Thymus (tissue), 11 donors: Measurements from ENCODE around the gene FGF12. TPM values are rescaled to one million over a fixed set of nuclear protein-coding genes. Genes with fewer than 3 reads are reported as not detected.

Experiments
- DNase-seq, 9 donors: peaks; one replicate each; pipeline ENCODE4 v3.0.0-alpha.2; 2013; ENCODE audit warnings: low spot score in 9 of 9, low read depth in 6 of 9, missing footprints in 1 of 9
- H3K27ac ChIP-seq, 2 donors: one replicate each; pipeline ENCODE4 v1.5.1; 2013; ENCODE audit warnings: control low read depth in 1 of 2, low read depth in 1 of 2, low read length in 1 of 2, mild to moderate bottlenecking in 1 of 2, moderate library complexity in 1 of 2
- H3K27me3 ChIP-seq, 2 donors: one replicate each; pipeline ENCODE4 v1.5.1; 2013; ENCODE audit warnings: low read length in 1 of 2; ENCODE audit not compliant: control insufficient read depth in 2 of 2, insufficient read depth in 1 of 2
- H3K36me3 ChIP-seq, 2 donors: one replicate each; pipeline ENCODE4 v1.5.1; 2013; ENCODE audit warnings: low read length in 1 of 2, mild to moderate bottlenecking in 1 of 2, moderate library complexity in 1 of 2; ENCODE audit not compliant: control insufficient read depth in 2 of 2, insufficient read depth in 2 of 2
- H3K4me1 ChIP-seq, 2 donors: one replicate each; pipeline ENCODE4 v1.5.1; 2013; ENCODE audit warnings: low read length in 2 of 2; ENCODE audit not compliant: control insufficient read depth in 2 of 2, insufficient read depth in 2 of 2
- H3K4me3 ChIP-seq, 2 donors: one replicate each; pipeline ENCODE4 v1.5.1; 2013; ENCODE audit warnings: low read length in 2 of 2, control low read depth in 1 of 2, mild to moderate bottlenecking in 1 of 2
- H3K9me3 ChIP-seq, 2 donors: one replicate each; pipeline ENCODE4 v1.5.1; 2013; ENCODE audit warnings: low read length in 1 of 2, mild to moderate bottlenecking in 1 of 2; ENCODE audit not compliant: control insufficient read depth in 2 of 2, insufficient read depth in 1 of 2
- WGBS: extraction: QIAGEN DNeasy Blood & Tissue Kit; methylation state at CpG from one replicate; pipeline ENCODE4 v1.1.7; 2013; 5-methylcytosine and 5-hydroxymethylcytosine counted together
- polyA plus RNA-seq: library from polyadenylated mRNA; stranded (reverse); fragments of 200-250 nt; gene quantifications from one replicate; pipeline ENCODE4 v1.2.3, GENCODE V29; 2013
- total RNA-seq: library from RNA; stranded (reverse); fragments of 120-200 nt; gene quantifications from one replicate; pipeline ENCODE4 v1.2.4, GENCODE V29; 2013
- donor health status: healthy.

FGF12 gene
- total and polyA plus RNA-seq, 2 donors = 0.19 to 1.1 TPM

- no peak overlapping the region for H3K27ac ChIP-seq
- DNase-seq = no peak
- no peak overlapping the region for H3K4me3 ChIP-seq
- H3K27me3 ChIP-seq = no peaks in the 10 kb centered on the region
- WGBS = 92% methylated on average over 4 of the region's 4 CpGs
- H3K4me1 ChIP-seq = no peaks in the 10 kb centered on the region
- no peaks in the 10 kb centered on the region for H3K9me3 ChIP-seq
- H3K36me3 ChIP-seq = no peaks in the 10 kb centered on the region
Measured at GRCh38 chr3:192181151-192181550, 546.2 kb downstream of the FGF12 start.

- 90% methylated on average over 3 of the region's 3 CpGs for WGBS
- no peak for DNase-seq
Measured at GRCh38 chr3:192177383-192177782, 550.0 kb downstream of the FGF12 start.

GRCh38 chr3:192174283-192174682, 553.1 kb downstream of the FGF12 start:
- DNase-seq = no peak
- no peaks in the 10 kb centered on the region for H3K4me1 ChIP-seq
- no peaks in the 10 kb centered on the region for H3K9me3 ChIP-seq
- no peak overlapping the region for H3K4me3 ChIP-seq
- no peak overlapping the region for H3K27ac ChIP-seq
- no peaks in the 10 kb centered on the region for H3K27me3 ChIP-seq
- no peaks in the 10 kb centered on the region for H3K36me3 ChIP-seq
- WGBS = 94% methylated on average over 4 of the region's 4 CpGs

More at GRCh38 chr3:192177383-192177782, 550.0 kb downstream of the FGF12 start:
- Histone ChIP-seq H3K27ac (no peak overlapping the region), H3K36me3 (no peaks in the 10 kb centered on the region), H3K27me3 (no peaks in the 10 kb centered on the region), H3K4me1 (no peaks in the 10 kb centered on the region), H3K4me3 (no peak overlapping the region), H3K9me3 (no peaks in the 10 kb centered on the region)

GRCh38 chr3:192171213-192171612, 556.1 kb downstream of the FGF12 start:
- DNase-seq = no peak
- no peak overlapping the region for H3K27ac ChIP-seq
- WGBS = 86% methylated on average over 1 of the region's 1 CpG

GRCh38 chr3:192170659-192171058, 556.7 kb downstream of the FGF12 start:
- WGBS = 88% methylated on average over 3 of the region's 3 CpGs
- no peak overlapping the region for H3K27ac ChIP-seq

More at GRCh38 chr3:192171213-192171612, 556.1 kb downstream of the FGF12 start:
- Histone ChIP-seq H3K27me3 (no peaks in the 10 kb centered on the region), H3K9me3 (no peaks in the 10 kb centered on the region), H3K4me3 (no peak overlapping the region), H3K36me3 (no peaks in the 10 kb centered on the region), H3K4me1 (no peaks in the 10 kb centered on the region)

GRCh38 chr3:192170031-192170430, 557.3 kb downstream of the FGF12 start:
- Histone ChIP-seq H3K4me3 (no peak overlapping the region), H3K9me3 (no peaks in the 10 kb centered on the region), H3K27me3 (no peaks in the 10 kb centered on the region), H3K27ac (no peak overlapping the region), H3K36me3 (no peaks in the 10 kb centered on the region), H3K4me1 (no peaks in the 10 kb centered on the region)
- DNase-seq = no peak
- 94% methylated on average over 6 of the region's 6 CpGs for WGBS

More at GRCh38 chr3:192170659-192171058, 556.7 kb downstream of the FGF12 start:
- Histone ChIP-seq H3K4me3 (no peak overlapping the region), H3K4me1 (no peaks in the 10 kb centered on the region), H3K9me3 (no peaks in the 10 kb centered on the region), H3K36me3 (no peaks in the 10 kb centered on the region), H3K27me3 (no peaks in the 10 kb centered on the region)
- no peak for DNase-seq

GRCh38 chr3:192169332-192169915, 557.9 kb downstream of the FGF12 start:
- H3K36me3 ChIP-seq = no peaks in the 10 kb centered on the region
- H3K4me1 ChIP-seq = no peaks in the 10 kb centered on the region
- no peak overlapping the region for H3K4me3 ChIP-seq
- WGBS = 86% methylated on average over 4 of the region's 4 CpGs
- no peak overlapping the region for H3K27ac ChIP-seq
- DNase-seq = no peak
- no peaks in the 10 kb centered on the region for H3K27me3 ChIP-seq
- H3K9me3 ChIP-seq = no peaks in the 10 kb centered on the region

- Histone ChIP-seq H3K27ac (no peak overlapping the region), H3K4me1 (no peaks in the 10 kb centered on the region), H3K4me3 (no peak overlapping the region), H3K9me3 (no peaks in the 10 kb centered on the region), H3K27me3 (no peaks in the 10 kb centered on the region), H3K36me3 (no peaks in the 10 kb centered on the region)
- no peak for DNase-seq
Measured at GRCh38 chr3:192168202-192168601, 559.1 kb downstream of the FGF12 start.

- Histone ChIP-seq H3K36me3 (no peaks in the 10 kb centered on the region), H3K27me3 (no peaks in the 10 kb centered on the region), H3K9me3 (no peaks in the 10 kb centered on the region), H3K27ac (no peak overlapping the region), H3K4me3 (no peak overlapping the region), H3K4me1 (no peaks in the 10 kb centered on the region)
- WGBS = 89% methylated on average over 2 of the region's 2 CpGs
- DNase-seq = no peak
Measured at GRCh38 chr3:192165552-192165951, 561.8 kb downstream of the FGF12 start.
